SK-N-SH (cell line): ENCODE measurements around the gene DNAJC17. TPM values are rescaled to one million over a fixed set of nuclear protein-coding genes. Genes with fewer than 3 reads are reported as not detected.

Experiments
- CTCF ChIA-PET: fragments of 300-600, 350-600 bp; formaldehyde crosslinking; extraction: SDS; loops from one replicate; lab custom pipeline; 2021; lab: Yijun Ruan, JAX
- POLR2A ChIA-PET: fragments of 350-600 bp; sonication (Branson Sonifier 250); formaldehyde crosslinking; extraction: SDS; loops from one replicate; lab custom pipeline; 2020; ENCODE audit warnings: antibody characterized with exemption, inconsistent platforms; lab: Yijun Ruan, JAX
- DNase-seq: peaks from one replicate; pipeline ENCODE4 v3.0.0; 2012
- H2AFZ ChIP-seq: fragments of 200-600 bp; sonication (generic); 2 replicates; pipeline ENCODE4 v1.8.1; 2016; ENCODE audit warnings: antibody characterized with exemption, mild to moderate bottlenecking, low read depth
- H3F3A ChIP-seq: fragments of 200-600 bp; sonication (generic); replicated peaks from 2 replicates; pipeline ENCODE3; 2016; ENCODE audit warnings: antibody characterized with exemption, mild to moderate bottlenecking; ENCODE audit not compliant: insufficient read depth
- H3K27ac ChIP-seq, 2 experiments: fragments of 200-500 bp in 1 of 2; fragments of 200-600 bp in 1 of 2; sonication (Bioruptor generic) in 1 of 2; sonication (generic), shearing (Covaris generic) in 1 of 2; 2 replicates each; pipeline versions ENCODE4 v1.5.1 to v1.6.1; 2014 to 2016; ENCODE audit warnings: low read depth in 2 of 2, inconsistent platforms in 1 of 2, low read length in 1 of 2, mild to moderate bottlenecking in 1 of 2, mixed read lengths in 1 of 2
- H3K27me3 ChIP-seq: fragments of 200-600 bp; sonication (generic), shearing (Covaris generic); 2 replicates; pipeline ENCODE4 v1.6.1; 2016; ENCODE audit warnings: mixed run types; ENCODE audit not compliant: insufficient read depth
- H3K36me3 ChIP-seq, 2 experiments: fragments of 200-500 bp in 1 of 2; fragments of 200-600 bp in 1 of 2; sonication (Bioruptor generic) in 1 of 2; sonication (generic) in 1 of 2; replicated peaks in 1 of 2; 2 replicates each; pipeline versions ENCODE3 to v1.5.1; 2014 to 2016; ENCODE audit warnings: low read length in 1 of 2, mild to moderate bottlenecking in 1 of 2; ENCODE audit not compliant: insufficient read depth in 2 of 2, control insufficient read depth in 1 of 2
- H3K4me1 ChIP-seq, 2 experiments: fragments of 200-500 bp in 1 of 2; fragments of 200-600 bp in 1 of 2; sonication (Bioruptor generic) in 1 of 2; sonication (generic), shearing (Covaris generic) in 1 of 2; 2 replicates each; pipeline versions ENCODE4 v1.5.1 to v1.6.1; 2014 to 2016; ENCODE audit warnings: low read depth in 1 of 2, low read length in 1 of 2, mixed run types in 1 of 2; ENCODE audit not compliant: insufficient read depth in 2 of 2, control insufficient read depth in 1 of 2
- H3K4me2 ChIP-seq: fragments of 200-600 bp; sonication (generic), shearing (Covaris generic); 2 replicates; pipeline ENCODE4 v1.6.1; 2017; ENCODE audit warnings: mixed run types
- H3K4me3 ChIP-seq, 2 experiments: fragments of 200-500 bp in 1 of 2; fragments of 200-600 bp in 1 of 2; sonication (Bioruptor generic) in 1 of 2; sonication (generic), shearing (Covaris generic) in 1 of 2; 2 replicates each; pipeline versions ENCODE4 v1.5.1 to v1.8.1; 2014 to 2016; ENCODE audit warnings: low read depth in 2 of 2, inconsistent platforms in 1 of 2, low read length in 1 of 2, mild to moderate bottlenecking in 1 of 2, mixed read lengths in 1 of 2, moderate library complexity in 1 of 2
- H3K79me2 ChIP-seq: fragments of 200-600 bp; sonication (generic); 2 replicates; pipeline ENCODE4 v1.8.1; 2017; ENCODE audit warnings: mild to moderate bottlenecking; ENCODE audit not compliant: insufficient read depth
- H3K9ac ChIP-seq: fragments of 200-600 bp; sonication (generic); 2 replicates; pipeline ENCODE4 v1.6.1; 2017; ENCODE audit warnings: mixed run types
- H3K9me2 ChIP-seq: fragments of 200-600 bp; sonication (generic); 2 replicates; pipeline ENCODE4 v1.6.1; 2017; ENCODE audit warnings: mixed run types
- H3K9me3 ChIP-seq: fragments of 200-600 bp; sonication (generic); 2 replicates; pipeline ENCODE4 v1.6.1; 2017; ENCODE audit warnings: mixed run types, mild to moderate bottlenecking, moderate library complexity
- H4K20me1 ChIP-seq: fragments of 200-600 bp; sonication (generic); 2 replicates; pipeline ENCODE4 v1.6.1; 2017; ENCODE audit warnings: mild to moderate bottlenecking, mixed run types; ENCODE audit not compliant: insufficient read depth
- ELF1 ChIP-seq: IDR thresholded peaks from 2 replicates; pipeline ENCODE4 v1.4.0; 2012
- EP300 ChIP-seq, 2 experiments: IDR thresholded peaks; 2 replicates each; pipeline versions ENCODE4 v1.4.0 to v1.6.1; 2012; ENCODE audit warnings: borderline replicate concordance in 1 of 2, low read depth in 1 of 2, low read length in 1 of 2
- EZH2phosphoT487 ChIP-seq: fragments of 200-600 bp; sonication (generic); IDR thresholded peaks from 2 replicates; pipeline ENCODE4 v1.6.1; 2017; ENCODE audit warnings: low read depth, mixed run types, mild to moderate bottlenecking, antibody characterized with exemption, moderate library complexity, borderline replicate concordance
- FOSL2 ChIP-seq: IDR thresholded peaks from 2 replicates; pipeline ENCODE4 v1.4.0; 2012; ENCODE audit warnings: low read depth, mild to moderate bottlenecking, moderate library complexity, borderline replicate concordance
- FOXM1 ChIP-seq: IDR thresholded peaks from 2 replicates; pipeline ENCODE4 v1.4.0; 2012; ENCODE audit warnings: low read depth, mild to moderate bottlenecking
- GABPA ChIP-seq: IDR thresholded peaks from 2 replicates; pipeline ENCODE4 v1.4.0; 2012; ENCODE audit warnings: low read depth, mild to moderate bottlenecking
- IRF3 ChIP-seq: fragments of 150-350 bp; IDR thresholded peaks from 2 replicates; pipeline ENCODE4 v1.6.1; 2016; ENCODE audit warnings: mild to moderate bottlenecking, low read depth, low read length
- JUND ChIP-seq: IDR thresholded peaks from 2 replicates; pipeline ENCODE4 v1.4.0; 2012
- MAX ChIP-seq: IDR thresholded peaks from 2 replicates; pipeline ENCODE4 v1.4.0; 2012; ENCODE audit warnings: low read depth
- MEF2A ChIP-seq: IDR thresholded peaks from 2 replicates; pipeline ENCODE4 v1.4.0; 2012; ENCODE audit warnings: low read depth, borderline replicate concordance
- POLR2AphosphoS5 ChIP-seq: IDR thresholded peaks from 2 replicates; pipeline ENCODE4 v1.6.1; 2012; ENCODE audit warnings: low read depth, low read length
- RCOR1 ChIP-seq: fragments of 150-350 bp; IDR thresholded peaks from 2 replicates; pipeline ENCODE4 v1.6.1; 2017; ENCODE audit warnings: antibody characterized with exemption, low read length
- RFX5 ChIP-seq: IDR thresholded peaks from 2 replicates; pipeline ENCODE4 v1.6.1; 2012; ENCODE audit warnings: mild to moderate bottlenecking, improper control_type of control experiment, low read length
- TAF1 ChIP-seq: IDR thresholded peaks from 2 replicates; pipeline ENCODE4 v1.6.1; 2012; ENCODE audit warnings: low read depth, mild to moderate bottlenecking, low read length, moderate library complexity, borderline replicate concordance
- TCF12 ChIP-seq: IDR thresholded peaks from 2 replicates; pipeline ENCODE4 v1.4.0; 2012
- YY1 ChIP-seq: IDR thresholded peaks from 2 replicates; pipeline ENCODE4 v1.4.0; 2012; ENCODE audit warnings: low read depth, mild to moderate bottlenecking
- ZBTB33 ChIP-seq: IDR thresholded peaks from 2 replicates; pipeline ENCODE4 v1.4.0; 2012; ENCODE audit warnings: low read depth, borderline replicate concordance
- WGBS: methylation state at CpG from one replicate; pipeline ENCODE4 v1.1.6; 2017; ENCODE audit warnings: low lambda C conversion rate; 5-methylcytosine and 5-hydroxymethylcytosine counted together
- polyA plus RNA-seq, 3 experiments: library from polyadenylated mRNA; depleted of rRNA; stranded (reverse); fragments of >200 nt; gene quantifications; 2 replicates each; pipeline ENCODE4 v1.2.3, GENCODE V29; 2012

The DNAJC17 gene
- polyA plus RNA-seq, 1 of the 3 experiments (the other 2 are of a cell fraction), result 61.6 TPM

GRCh38 chr15:40823572-40824343 is 16.5 kb upstream of the DNAJC17 start:
- Histone ChIP-seq H3K4me1 (no peaks in the 10 kb centered on the region; a peak in 1 of 4 replicates), H3K4me3 (no peak overlapping the region), H3K27me3 (no peaks in the 10 kb centered on the region), H3K9me2 (no peaks in the 10 kb centered on the region), H3F3A (no peaks in the 10 kb centered on the region), H3K27ac (no peak overlapping the region), H4K20me1 (no peaks in the 10 kb centered on the region), H3K9me3 (no peaks in the 10 kb centered on the region), H3K36me3 (no peaks in the 10 kb centered on the region), H3K9ac (no peak overlapping the region), H3K79me2 (no peaks in the 10 kb centered on the region), H2AFZ (no peak overlapping the region), H3K4me2 (no peak overlapping the region)
- ChIA-PET CTCF (no interaction called here), POLR2A (no interaction called here)
- no peak for DNase-seq
- no peak for TF ChIP-seq ZBTB33
- no peak for TF ChIP-seq FOXM1
- no peak for TF ChIP-seq ELF1
- TF ChIP-seq TAF1, result no peak
- TF ChIP-seq YY1, result no peak
- TF ChIP-seq IRF3, result no peak
- TF ChIP-seq EP300 (IDR thresholded peaks at IDR 0.05; ENCODE audit: borderline replicate concordance in 1 of 2, low read depth in 1 of 2, low read length in 1 of 2), result no peak
- no peak for TF ChIP-seq MAX
- TF ChIP-seq EZH2phosphoT487, result no peak
- TF ChIP-seq FOSL2, result no peak
- TF ChIP-seq POLR2AphosphoS5, result no peak
- TF ChIP-seq GABPA, result no peak
- no peak for TF ChIP-seq RCOR1
- TF ChIP-seq TCF12, result no peak
- no peak for TF ChIP-seq RFX5
- TF ChIP-seq MEF2A, result no peak
- no peak for TF ChIP-seq JUND
- 100% methylated on average over 1 of the region's 1 CpG for WGBS
